Loucy (cell line): Measurements from ENCODE around the gene ANKRD6.

ENCODE experiments used
- H2AFZ ChIP-seq: fragments of 200-600 bp; sonication (generic); 2 replicates; pipeline ENCODE4 v1.6.0; 2016; ENCODE audit warnings: antibody characterized with exemption, mild to moderate bottlenecking, low read length, moderate library complexity
- H3F3A ChIP-seq: fragments of 200-600 bp; 2 replicates; pipeline ENCODE4 v1.6.0; 2016; ENCODE audit warnings: antibody characterized with exemption, low read depth, mild to moderate bottlenecking
- H3K27me3 ChIP-seq: fragments of 200-600 bp; sonication (generic); 2 replicates; pipeline ENCODE4 v1.6.1; 2014; ENCODE audit warnings: low read length, mild to moderate bottlenecking; ENCODE audit not compliant: insufficient read depth, poor library complexity, severe bottlenecking
- H3K36me3 ChIP-seq: fragments of 200-600 bp; sonication (generic); 2 replicates; pipeline ENCODE4 v1.6.1; 2016; ENCODE audit warnings: low read length; ENCODE audit not compliant: insufficient read depth
- H3K4me1 ChIP-seq: fragments of 200-600 bp; sonication (generic); 2 replicates; pipeline ENCODE4 v1.5.1; 2014; ENCODE audit warnings: low read length, mild to moderate bottlenecking; ENCODE audit not compliant: insufficient read depth, poor library complexity, severe bottlenecking
- H3K4me2 ChIP-seq: fragments of 200-600 bp; sonication (generic); 2 replicates; pipeline ENCODE4 v1.6.0; 2014; ENCODE audit warnings: antibody characterized with exemption, low read length, low read depth, mild to moderate bottlenecking; ENCODE audit not compliant: poor library complexity, severe bottlenecking
- H3K4me3 ChIP-seq: fragments of 200-600 bp; sonication (generic); 2 replicates; pipeline ENCODE4 v1.5.1; 2014; ENCODE audit warnings: low read length, mild to moderate bottlenecking, mixed read lengths; ENCODE audit not compliant: poor library complexity, severe bottlenecking
- H3K79me2 ChIP-seq: fragments of 200-600 bp; sonication (generic); 2 replicates; pipeline ENCODE4 v1.6.1; 2014; ENCODE audit warnings: low read length; ENCODE audit not compliant: insufficient read depth
- H3K9ac ChIP-seq: fragments of 200-600 bp; sonication (generic); 2 replicates; pipeline ENCODE4 v1.6.0; 2014; ENCODE audit warnings: mild to moderate bottlenecking, low read depth, low read length, moderate library complexity; ENCODE audit not compliant: poor library complexity, severe bottlenecking
- H3K9me2 ChIP-seq: fragments of 200-600 bp; sonication (generic); replicated peaks from 2 replicates; pipeline ENCODE4 v1.6.1; 2016; ENCODE audit warnings: low read depth, low read length, mixed read lengths
- H3K9me3 ChIP-seq: fragments of 200-600 bp; sonication (generic); 2 replicates; pipeline ENCODE4 v1.6.1; 2014; ENCODE audit warnings: mild to moderate bottlenecking, antibody characterized with exemption, low read length, low read depth; ENCODE audit not compliant: insufficient read depth
- H4K20me1 ChIP-seq: fragments of 200-600 bp; sonication (generic); 2 replicates; pipeline ENCODE4 v1.6.0; 2014; ENCODE audit warnings: antibody characterized with exemption, low read length, mild to moderate bottlenecking; ENCODE audit not compliant: insufficient read depth, poor library complexity, severe bottlenecking
- CTCF ChIP-seq: fragments of 200-600 bp; sonication (generic); conservative IDR thresholded peaks from 2 replicates; pipeline ENCODE4 v1.5.1; 2014; ENCODE audit warnings: mild to moderate bottlenecking, antibody characterized with exemption, low read length
- EZH2phosphoT487 ChIP-seq: fragments of 200-600 bp; IDR thresholded peaks from 2 replicates; pipeline ENCODE4 v1.6.1; 2018; ENCODE audit warnings: antibody characterized with exemption, mild to moderate bottlenecking, moderate library complexity, borderline replicate concordance

Gene ANKRD6

GRCh38 chr6:89509777-89510281 is 76.9 kb downstream of the ANKRD6 start:
- Histone ChIP-seq H3F3A (no peaks in the 10 kb centered on the region), H3K9me2 (no peaks in the 10 kb centered on the region), H3K79me2 (no peaks in the 10 kb centered on the region), H3K9me3 (no peaks in the 10 kb centered on the region), H2AFZ (no peak overlapping the region), H3K4me1 (peaks cover 8% of the 10 kb centered on the region), H4K20me1 (no peaks in the 10 kb centered on the region), H3K4me2 (no peak overlapping the region), H3K36me3 (no peaks in the 10 kb centered on the region), H3K9ac (no peak overlapping the region), H3K27me3 (no peaks in the 10 kb centered on the region), H3K4me3 (no peak overlapping the region)
- TF ChIP-seq EZH2phosphoT487, result no peak
- TF ChIP-seq CTCF, result no peak

DNA sequence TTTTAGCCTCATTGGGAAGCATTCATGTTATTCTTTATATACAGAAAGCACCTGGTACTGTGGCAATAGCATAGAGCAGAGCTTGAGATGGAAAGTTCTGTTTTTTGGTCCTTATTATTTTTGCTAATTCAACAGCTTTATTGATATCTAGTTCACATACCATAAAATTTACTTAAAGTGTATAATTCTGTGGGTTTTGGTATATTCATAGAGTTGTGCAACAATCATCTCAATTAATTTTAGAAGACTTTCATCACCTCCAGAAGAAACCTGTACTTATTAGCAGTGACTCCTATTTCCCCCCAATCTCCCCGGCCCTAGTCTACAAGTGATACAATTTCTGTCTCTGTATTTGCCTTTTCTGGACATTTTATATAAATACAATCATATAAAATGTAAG is 77.4 kb downstream of the ANKRD6 start:
- Histone ChIP-seq H3K9me2 (no peaks in the 10 kb centered on the region), H3K4me3 (no peak overlapping the region), H2AFZ (no peak overlapping the region), H3K9me3 (no peaks in the 10 kb centered on the region), H3K4me2 (no peak overlapping the region), H3K27me3 (no peaks in the 10 kb centered on the region), H3K4me1 (peaks cover 8% of the 10 kb centered on the region), H3F3A (no peaks in the 10 kb centered on the region), H3K79me2 (no peaks in the 10 kb centered on the region), H3K36me3 (no peaks in the 10 kb centered on the region), H4K20me1 (no peaks in the 10 kb centered on the region), H3K9ac (no peak overlapping the region)
- TF ChIP-seq CTCF, result no peak
- TF ChIP-seq EZH2phosphoT487, result no peak

DNA sequence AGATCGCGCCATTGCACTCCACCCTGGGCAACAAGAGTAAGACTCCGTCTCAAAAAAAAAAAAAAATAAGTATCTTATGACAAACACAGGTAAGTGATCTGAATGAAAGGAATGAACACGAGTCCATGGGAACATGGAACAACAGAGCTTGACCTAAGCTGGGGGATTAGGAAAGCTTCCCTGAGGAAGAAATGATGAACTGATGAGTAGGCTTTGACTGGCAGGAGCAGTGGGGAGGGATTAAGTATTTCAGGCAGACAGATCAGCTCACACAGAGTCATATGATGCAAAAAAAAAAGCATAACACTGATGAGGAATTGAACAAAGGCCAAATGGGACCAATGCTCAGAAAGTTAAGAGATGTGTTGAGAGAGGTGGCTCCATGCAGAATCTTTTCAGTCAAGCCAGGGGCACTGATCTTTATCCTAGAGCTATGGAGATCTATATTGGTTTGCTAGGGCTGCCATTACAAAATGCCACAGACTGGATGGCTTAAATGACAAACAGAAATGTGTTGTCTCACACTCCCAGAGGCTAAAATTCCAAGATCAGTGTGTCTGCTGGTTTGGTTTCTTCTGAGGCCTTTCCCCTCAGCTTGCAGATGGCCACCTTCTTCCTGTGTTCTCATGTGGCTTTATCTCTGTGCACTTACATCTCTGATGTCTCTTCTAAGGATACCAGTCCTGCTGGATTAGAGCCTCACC is 85.6 kb downstream of the ANKRD6 start:
- no peaks in the 10 kb centered on the region for H3K9me3 ChIP-seq
- no peak overlapping the region for H3K4me2 ChIP-seq
- no peak overlapping the region for H3K9ac ChIP-seq
- H3K4me1 ChIP-seq, result no peaks in the 10 kb centered on the region
- no peak overlapping the region for H3K4me3 ChIP-seq
- no peak overlapping the region for H2AFZ ChIP-seq
- TF ChIP-seq CTCF (no peak), EZH2phosphoT487 (no peak)
- H3K27me3 ChIP-seq, result no peaks in the 10 kb centered on the region
- H3F3A ChIP-seq, result no peaks in the 10 kb centered on the region
- H4K20me1 ChIP-seq, result no peaks in the 10 kb centered on the region
- no peaks in the 10 kb centered on the region for H3K79me2 ChIP-seq
- H3K9me2 ChIP-seq, result no peaks in the 10 kb centered on the region
- H3K36me3 ChIP-seq, result no peaks in the 10 kb centered on the region
